ENCODE results near the gene ZNF638. TPM values are rescaled to one million over a fixed set of nuclear protein-coding genes. Genes with fewer than 3 reads are reported as not detected.
"Not testable (repeated sequence)": the region's sequence is repeated elsewhere in the genome, so short reads cannot be mapped to it uniquely, and the experiment has no call there.

The ZNF638 gene
- total and polyA plus RNA-seq, 10 of the 15 experiments (the other 5 are each of a cell fraction or from before 2014, with no cell fraction given) = 37.6 to 133 (median 64.5) TPM

DNA sequence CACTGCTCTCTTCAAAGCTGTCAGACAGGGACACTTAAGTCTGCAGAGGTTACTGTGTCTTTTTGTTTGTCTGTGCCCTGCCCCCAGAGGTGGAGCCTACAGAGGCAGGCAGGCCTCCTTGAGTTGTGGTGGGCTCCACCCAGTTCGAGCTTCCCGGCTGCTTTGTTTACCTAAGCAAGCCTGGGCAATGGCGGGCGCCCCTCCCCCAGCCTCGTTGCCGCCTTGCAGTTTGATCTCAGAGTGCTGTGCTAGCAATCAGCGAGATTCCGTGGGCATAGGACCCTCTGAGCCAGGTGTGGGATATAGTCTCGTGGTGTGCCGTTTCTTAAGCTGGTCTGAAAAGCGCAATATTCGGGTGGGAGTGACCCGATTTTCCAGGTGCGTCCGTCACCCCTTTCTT is 85.3 kb downstream of the ZNF638 start:
- RAD21 ChIA-PET (ENCODE audit: unreplicated experiment) = interaction anchor here (1.2 to 1.9 kb wide), 3 partner anchors 63 to 117 kb away, joined by 5 to 11 read pairs (median 7); partner anchors contain the start of gene ZNF638
- 0% methylated on average over 2 of the region's 15 CpGs for WGBS (ENCODE audit: insufficient coverage, insufficient replicate concordance, low lambda C conversion rate, missing lambda C conversion rate)
- H3K36me3 ChIP-seq (ENCODE audit: control insufficient read depth in 2 of 2, insufficient read depth in 2 of 2, low read length in 1 of 2); FAIRE-seq; in situ Hi-C loops (cut with MboI); H4K20me1 ChIP-seq (ENCODE audit: control insufficient read depth, insufficient read depth); H3K79me2 ChIP-seq (ENCODE audit: control insufficient read depth, insufficient read depth, low read length); ATAC-seq; H3K4me3 ChIP-seq; intact Hi-C loops (cut with micrococcal nuclease; ENCODE audit: unreplicated experiment); BruUV-seq (replicated peaks); H3K27ac ChIP-seq (ENCODE audit: control insufficient read depth, insufficient read depth); H3K4me2 ChIP-seq (ENCODE audit: control insufficient read depth, insufficient read depth); DNase-seq (ENCODE audit: low read depth, low spot score); H2AFZ ChIP-seq (ENCODE audit: control insufficient read depth, low read depth, low read length); H3K9ac ChIP-seq (ENCODE audit: control insufficient read depth, insufficient read depth, low read length); H3K9me3 ChIP-seq (replicated peaks; ENCODE audit: control insufficient read depth, insufficient read depth, low read length); H3K27me3 ChIP-seq (replicated peaks in 1 of 2; ENCODE audit: control insufficient read depth in 2 of 2, insufficient read depth in 2 of 2, low read length in 1 of 2); H3K4me1 ChIP-seq (ENCODE audit: control insufficient read depth, insufficient read depth, low read length): not testable (repeated sequence)
- peak; percentile 40; the same call in 1 of the 2 replicates for TF ChIP-seq YY1 (IDR thresholded peaks at IDR 0.05; ENCODE audit: low read depth, low read length)
- POLR2A ChIA-PET = interaction anchor here (1.2 kb wide), 1 partner anchor 83 kb away, joined by 3 read pairs; no protein-coding TSS in a partner anchor
- SMC1A ChIA-PET (ENCODE audit: uncharacterized antibody, unreplicated experiment) = interaction anchor here (0.7 to 1.2 kb wide), 4 partner anchors 10 to 1339 kb away, joined by 3 to 4 read pairs (median 3); no protein-coding TSS in a partner anchor
- CTCF ChIA-PET = interaction anchor here (1.6 to 2.1 kb wide), 2 partner anchors 13 to 118 kb away, joined by 4 to 9 read pairs; no protein-coding TSS in a partner anchor

DNA sequence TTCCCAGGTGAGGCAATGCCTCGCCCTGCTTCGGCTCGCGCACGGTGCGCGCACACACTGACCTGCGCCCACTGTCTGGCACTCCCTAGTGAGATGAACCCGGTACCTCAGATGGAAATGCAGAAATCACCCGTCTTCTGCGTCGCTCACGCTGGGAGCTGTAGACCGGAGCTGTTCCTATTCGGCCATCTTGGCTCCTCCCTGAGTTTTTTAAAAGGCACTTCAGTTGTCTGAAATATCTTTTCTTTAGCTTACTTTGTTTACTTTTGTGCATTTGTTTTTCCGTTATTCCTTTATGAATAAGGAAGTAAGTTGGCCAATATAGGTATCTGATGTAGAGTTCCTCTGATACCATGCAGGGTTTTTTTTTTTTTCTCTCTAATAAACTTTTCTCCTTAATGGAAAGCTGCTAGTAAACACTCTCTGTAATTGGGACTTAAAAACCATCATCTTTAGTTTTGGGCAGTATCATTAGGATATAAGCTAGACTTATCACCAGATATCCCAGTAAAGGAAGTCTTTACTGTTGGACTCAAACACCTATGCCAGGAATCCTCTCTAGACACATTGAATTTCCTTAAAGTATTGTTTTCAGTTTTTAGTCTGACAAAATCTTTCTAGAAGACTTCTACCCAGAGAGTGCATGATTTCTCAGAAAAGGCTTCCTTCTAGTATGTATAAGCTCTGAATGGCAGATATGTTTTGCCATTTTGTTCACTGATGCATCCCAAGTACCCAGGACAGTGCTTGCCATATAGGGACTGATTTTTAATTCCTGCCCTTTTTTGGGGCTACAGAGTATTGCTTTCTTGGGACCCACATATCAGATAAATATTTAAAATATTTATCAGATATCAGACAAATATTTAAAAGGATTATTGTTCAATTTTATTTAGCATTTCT is 86.0 kb downstream of the ZNF638 start:
- no peaks in the 10 kb centered on the region for H4K20me1 ChIP-seq (ENCODE audit: control insufficient read depth, insufficient read depth)
- no peaks in the 10 kb centered on the region for H3K27me3 ChIP-seq (replicated peaks in 1 of 2; ENCODE audit: control insufficient read depth in 2 of 2, insufficient read depth in 2 of 2, low read length in 1 of 2)
- intact Hi-C loops (cut with micrococcal nuclease; ENCODE audit: unreplicated experiment) (no loop called here), in situ Hi-C loops (cut with MboI) (no loop called here)
- BruUV-seq (replicated peaks) = TSS peak; percentile 56
- H3K4me3 ChIP-seq = peak overlapping the region; percentile 61
- peak overlapping the region; percentile 56 for H3K27ac ChIP-seq (ENCODE audit: control insufficient read depth, insufficient read depth)
- no peak overlapping the region; the same call in 1 of the 2 replicates for H3K9ac ChIP-seq (ENCODE audit: control insufficient read depth, insufficient read depth, low read length)
- ChIA-PET CTCF (interaction anchor here (0.7 to 2.1 kb wide), 4 partner anchors 10 to 118 kb away, joined by 3 to 9 read pairs (median 4); no protein-coding TSS in a partner anchor), POLR2A (interaction anchor here (0.8 to 1.2 kb wide), 2 partner anchors 84 to 85 kb away, joined by 3 read pairs; no protein-coding TSS in a partner anchor), SMC1A (ENCODE audit: uncharacterized antibody, unreplicated experiment) (interaction anchor here (0.6 to 1.3 kb wide), 12 partner anchors 8 to 1339 kb away, joined by 3 to 5 read pairs (median 3); no protein-coding TSS in a partner anchor), RAD21 (ENCODE audit: unreplicated experiment) (interaction anchor here (1.2 to 1.9 kb wide), 3 partner anchors 64 to 118 kb away, joined by 5 to 11 read pairs (median 7); partner anchors contain the start of gene ZNF638)
- peak overlapping the region; percentile 68 for H3K4me2 ChIP-seq (ENCODE audit: control insufficient read depth, insufficient read depth)
- peaks cover 2% of the 10 kb centered on the region; the same call in 1 of the 2 replicates for H3K79me2 ChIP-seq (ENCODE audit: control insufficient read depth, insufficient read depth, low read length)
- TF ChIP-seq ZNF384 (IDR thresholded peaks at IDR 0.05; ENCODE audit: borderline replicate concordance, low read depth, low read length) (0 out of 2 replicates have a peak, but pooled peaks have one; percentile 24), CHD2 (IDR thresholded peaks at IDR 0.05; ENCODE audit: borderline replicate concordance, low read depth, low read length) (no peak), NFYA (IDR thresholded peaks at IDR 0.05; ENCODE audit: borderline replicate concordance, low read depth, low read length) (no peak)
- 15% methylated on average over 7 of the region's 16 CpGs for WGBS (ENCODE audit: insufficient coverage, insufficient replicate concordance, low lambda C conversion rate, missing lambda C conversion rate)
- peak; percentile 69 for ATAC-seq
- no peak for FAIRE-seq
- H3K36me3 ChIP-seq (ENCODE audit: control insufficient read depth in 2 of 2, insufficient read depth in 2 of 2, low read length in 1 of 2) = peaks cover 0 to 3% of the 10 kb centered on the region in 2 experiments; a peak in 1 of 4 replicates
- no peaks in the 10 kb centered on the region for H3K9me3 ChIP-seq (replicated peaks; ENCODE audit: control insufficient read depth, insufficient read depth, low read length)
- DNase-seq (ENCODE audit: low read depth, low spot score) = no peak
- no peaks in the 10 kb centered on the region for H3K4me1 ChIP-seq (ENCODE audit: control insufficient read depth, insufficient read depth, low read length)
- peak overlapping the region; percentile 62 for H2AFZ ChIP-seq (ENCODE audit: control insufficient read depth, low read depth, low read length)

Measured in GM12878 (cell line).